ENCODE results near the gene PHKB. TPM values are rescaled to one million over a fixed set of nuclear protein-coding genes. Genes with fewer than 3 reads are reported as not detected.
A peak's percentile ranks its signal among the peaks of the same experiment; 100 is the strongest.

Gene PHKB
- total RNA-seq, 1 experiment from 2014 or later: 38.8 TPM

- no peaks in the 10 kb centered on the region for H3K79me1 ChIP-seq (ENCODE audit: insufficient read depth, low read depth, low read length, poor library complexity, severe bottlenecking)
- H3K27ac Mint-ChIP-seq: no peak overlapping the region
- no peak overlapping the region for H3T11ph ChIP-seq (ENCODE audit: low read length)
- WGBS (ENCODE audit: extremely low coverage, insufficient read length, low lambda C conversion rate): no CpG with 5 or more reads among the region's 2 CpGs
- no peak overlapping the region for H4K91ac ChIP-seq (ENCODE audit: insufficient read length, low read depth, low read length)
- H2BK5ac ChIP-seq (ENCODE audit: insufficient read length, low read length): no peak overlapping the region
- no peaks in the 10 kb centered on the region for H3K79me2 ChIP-seq (ENCODE audit: insufficient read depth, low read length)
- no peak overlapping the region for H2BK120ac ChIP-seq (ENCODE audit: low read depth, low read length, poor library complexity, severe bottlenecking)
- H3K9me3 Mint-ChIP-seq: no peaks in the 10 kb centered on the region
- no peak overlapping the region for H2BK15ac ChIP-seq (ENCODE audit: low read depth, low read length)
- H3K27me3 Mint-ChIP-seq (ENCODE audit: low read depth): no peaks in the 10 kb centered on the region; the same call in 1 of the 2 replicates
- H3K18ac ChIP-seq (ENCODE audit: insufficient read length, low read depth, low read length): no peak overlapping the region
- H4K20me1 ChIP-seq (ENCODE audit: control insufficient read depth, insufficient read depth, insufficient read length): no peaks in the 10 kb centered on the region
- no peak overlapping the region for H3K4ac ChIP-seq (ENCODE audit: low read depth, low read length)
- H3K9ac ChIP-seq (ENCODE audit: extremely low read depth, insufficient read length, low read length): no peak overlapping the region
- H3K4me3 Mint-ChIP-seq: no peak overlapping the region
- H4K8ac ChIP-seq (replicated peaks; ENCODE audit: insufficient read length, low read depth, low read length): no peak overlapping the region
- peaks cover 3% of the 10 kb centered on the region; the same call in 1 of the 2 replicates for H3K4me1 ChIP-seq (ENCODE audit: insufficient read depth, low read length)
- H2BK20ac ChIP-seq (ENCODE audit: low read depth, low read length, poor library complexity, severe bottlenecking): no peak overlapping the region
- no peak overlapping the region for H3K27ac ChIP-seq (ENCODE audit: insufficient read length, low read depth, low read length)
- no peak overlapping the region for H3K23ac ChIP-seq (ENCODE audit: insufficient read length, low read depth, low read length)
- no peak overlapping the region for H3K14ac ChIP-seq (ENCODE audit: insufficient read depth, low read length)
- H2AFZ ChIP-seq (ENCODE audit: low read length): no peak overlapping the region
- no peaks in the 10 kb centered on the region for H3K9me3 ChIP-seq (ENCODE audit: control insufficient read depth, low read depth, low read length)
- no peaks in the 10 kb centered on the region for H3K36me3 Mint-ChIP-seq (ENCODE audit: insufficient read depth in 1 of 3, low read depth in 3 of 3)
- H3K4me2 ChIP-seq (ENCODE audit: insufficient read depth, insufficient read length, low read length): no peak overlapping the region
- H2BK12ac ChIP-seq (ENCODE audit: insufficient read length, low read depth, low read length): no peak overlapping the region
- H3K23me2 ChIP-seq (ENCODE audit: insufficient read length, low read depth, low read length, poor library complexity, severe bottlenecking): no peaks in the 10 kb centered on the region
- TF ChIP-seq CTCF (conservative IDR thresholded peaks at IDR 0.05): peak; percentile 50
- H2AK5ac ChIP-seq (ENCODE audit: insufficient read length, low read length): no peak overlapping the region
- no peaks in the 10 kb centered on the region for H3K27me3 ChIP-seq (ENCODE audit: insufficient read depth, low read length)
- H3K4me1 Mint-ChIP-seq: peaks cover 8% of the 10 kb centered on the region in 2 experiments
- no peak for DNase-seq
- H4K5ac ChIP-seq (ENCODE audit: insufficient read length, low read depth, low read length): no peak overlapping the region
- no peak overlapping the region for H3K56ac ChIP-seq (ENCODE audit: insufficient read length, low read depth, low read length)
Observed at GRCh38 chr16:47581114-47581513, 120.0 kb downstream of the PHKB start.
